HG03135 (cell line): ENCODE measurements around the gene INSL3.

Source experiments
- ATAC-seq: cut with Tn5 transposase; IDR thresholded peaks from one replicate; pipeline ENCODE4 v1.9.1; 2021; ENCODE audit warnings: mild to moderate bottlenecking, moderate library complexity; ENCODE audit not compliant: unreplicated experiment

Gene INSL3

DNA sequence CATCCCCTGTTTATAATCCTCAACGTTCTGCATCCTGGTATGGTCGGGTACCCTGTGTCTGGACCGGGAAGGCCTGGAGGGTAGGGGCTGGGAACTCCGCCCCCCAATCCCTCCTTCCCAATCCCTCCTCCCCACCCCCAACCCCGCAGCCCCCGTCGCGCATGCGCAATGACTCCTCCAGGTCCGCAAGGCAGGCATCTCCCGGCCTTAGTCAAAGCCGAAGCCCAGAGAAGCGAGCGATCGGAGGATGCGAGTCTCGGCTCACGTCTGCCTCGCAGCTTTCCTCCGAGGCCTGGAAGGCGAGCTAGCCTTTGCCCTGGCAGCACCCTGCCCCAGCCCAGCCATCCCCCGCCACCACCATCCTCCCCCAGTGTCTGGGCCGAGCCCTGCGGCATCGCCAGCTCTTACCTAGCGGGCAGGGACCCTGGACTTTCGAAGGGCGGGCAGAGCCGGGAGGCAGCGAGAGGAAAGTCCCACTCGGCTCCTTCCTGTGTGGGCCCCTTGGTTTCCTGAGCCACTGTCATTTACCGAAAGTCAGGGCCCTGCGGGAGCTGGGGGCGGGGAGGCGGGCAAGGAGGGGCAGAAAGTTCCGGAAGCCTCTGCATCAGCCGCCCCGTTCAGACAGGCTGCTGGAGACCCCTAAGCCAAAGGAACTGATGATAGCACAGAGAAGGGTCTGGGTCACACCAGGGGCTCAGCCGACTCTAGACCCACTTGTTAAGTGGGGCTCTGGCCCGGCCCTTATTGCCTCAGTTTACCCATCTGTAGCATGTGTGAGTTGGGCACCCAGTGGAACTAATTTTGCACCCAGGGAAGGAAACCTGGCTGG, 26.4 kb upstream of the INSL3 start, which contains the start of gene JAK3:
JAK3 (minus strand) TSS at position 445 of the 829 bp plus-strand sequence. CDS start 3,565 bp downstream, outside the sequence.
- ATAC-seq, result peak; percentile 56

- no peak for ATAC-seq
Observed at GRCh38 chr19:17846146-17846545, 24.8 kb upstream of the INSL3 start.

GRCh38 chr19:17843908-17844490, 22.7 kb upstream of the INSL3 start:
- ATAC-seq, result no peak

- ATAC-seq, result no peak
Observed at GRCh38 chr19:17843292-17843827, 22.0 kb upstream of the INSL3 start.

DNA sequence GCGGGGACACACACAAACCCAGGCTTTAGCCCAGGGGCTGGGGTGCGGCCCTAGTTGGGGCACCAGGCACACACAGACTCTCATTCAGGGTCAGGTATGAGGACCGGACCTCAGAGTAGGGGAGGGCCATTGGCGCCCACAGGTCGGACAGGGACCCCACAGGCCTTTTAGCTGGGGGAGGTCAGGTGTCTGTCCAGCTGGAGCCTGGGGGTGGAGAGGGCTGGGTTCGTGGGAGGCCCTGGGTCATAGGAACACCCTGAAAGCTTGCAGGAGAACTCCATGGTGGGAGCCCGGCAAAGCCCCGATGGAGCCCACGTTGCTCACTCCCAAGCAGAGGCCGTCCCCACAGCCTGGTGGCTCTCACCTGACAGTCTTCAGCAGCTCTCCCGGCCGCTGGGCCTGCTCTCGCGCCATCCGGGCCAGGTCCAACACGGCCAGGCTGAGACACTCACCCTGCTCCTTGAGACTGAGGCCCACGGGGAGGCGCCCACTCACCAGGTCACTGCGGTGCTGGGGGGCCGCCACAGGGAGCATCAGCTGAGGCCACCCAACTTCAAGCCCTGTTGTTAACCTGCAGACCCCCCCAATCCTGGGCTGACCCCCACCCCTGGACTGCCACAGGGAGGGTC, 21.5 kb upstream of the INSL3 start:
- ATAC-seq, result no peak

DNA sequence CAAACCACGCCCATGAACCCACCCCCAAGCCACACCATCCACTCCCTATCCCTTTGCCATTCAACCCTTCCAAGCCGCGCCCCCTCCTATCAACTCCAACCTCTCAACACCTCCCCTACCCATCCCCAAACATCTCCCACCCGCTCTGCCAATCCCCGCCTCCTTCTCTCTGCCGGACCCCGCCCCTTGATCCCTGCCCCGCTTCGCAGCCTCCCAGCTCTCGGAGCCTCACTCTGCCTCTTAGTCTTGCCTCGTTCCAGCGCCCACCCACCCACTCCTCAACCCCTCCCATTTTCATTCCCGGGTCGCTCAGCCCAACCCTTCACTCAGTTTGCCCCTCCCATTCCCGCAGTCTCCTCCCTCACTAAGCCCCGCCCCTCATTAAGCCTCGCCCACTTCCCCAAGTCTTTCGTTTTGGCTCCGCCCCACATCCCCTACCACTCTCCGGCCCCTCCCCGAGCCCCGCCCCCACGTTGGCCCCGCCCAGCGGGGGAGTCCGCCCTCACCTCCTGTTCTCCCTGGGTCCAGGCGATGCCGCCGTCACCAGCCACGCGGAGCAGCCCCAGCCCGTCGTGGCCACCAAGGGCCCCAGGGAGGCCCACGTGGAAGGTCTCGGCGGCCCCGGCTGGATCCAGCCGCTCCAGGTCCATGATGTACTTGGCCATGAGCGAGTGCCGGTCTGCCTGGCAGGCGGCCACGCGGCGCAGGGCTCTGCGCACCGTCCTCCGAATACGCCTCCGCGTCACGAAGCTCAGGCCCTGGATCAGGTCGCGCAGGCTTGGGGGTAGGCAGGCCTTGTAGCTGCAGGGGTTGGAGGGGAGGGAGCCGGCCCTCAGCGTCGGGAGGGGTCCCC, 20.7 kb upstream of the INSL3 start:
- ATAC-seq, result no peak

DNA sequence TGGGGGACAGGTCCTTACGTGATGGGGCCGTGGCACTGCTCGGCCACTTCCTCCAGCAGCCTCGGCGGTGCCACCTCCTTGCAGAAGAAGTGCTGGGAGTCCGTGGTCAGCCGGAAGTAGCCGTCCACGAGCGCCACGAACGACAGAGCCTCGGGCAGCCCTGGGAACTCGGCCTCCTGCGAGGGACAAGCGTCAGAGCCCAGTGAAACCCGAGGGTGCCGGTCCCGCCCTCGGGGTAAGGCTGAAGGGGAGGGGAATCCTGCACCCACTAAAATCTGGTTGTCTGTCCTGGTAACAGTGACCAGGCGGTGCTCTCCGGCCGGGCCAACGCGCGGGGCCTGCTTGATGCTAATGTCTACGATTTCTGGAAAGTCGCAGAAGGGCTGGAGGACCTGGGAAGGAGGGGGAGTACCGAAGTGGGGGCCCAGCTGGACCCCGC, 20.1 kb upstream of the INSL3 start:
- no peak for ATAC-seq

DNA sequence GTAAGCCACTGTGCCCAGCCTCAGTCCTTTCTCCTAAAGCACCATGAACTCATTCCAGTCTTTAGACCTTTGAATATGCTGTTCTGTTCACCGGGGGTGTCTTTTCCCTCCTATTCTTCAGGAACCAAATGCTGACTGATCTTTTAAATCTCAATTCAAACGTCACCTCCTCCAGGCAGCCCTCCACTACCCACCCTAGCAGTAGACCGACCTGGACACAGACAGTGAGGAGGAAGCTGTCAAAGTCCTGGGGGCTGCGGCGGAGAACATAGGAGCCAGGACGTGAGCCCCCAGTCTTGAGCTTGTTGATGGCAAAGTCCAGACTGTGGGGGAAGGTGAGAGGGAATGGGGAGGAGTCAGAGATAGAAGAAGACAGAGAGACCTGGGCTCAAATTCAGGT, 18.7 kb upstream of the INSL3 start:
- ATAC-seq, result no peak

- no peak for ATAC-seq
Observed at GRCh38 chr19:17837972-17838371, 16.7 kb upstream of the INSL3 start.

DNA sequence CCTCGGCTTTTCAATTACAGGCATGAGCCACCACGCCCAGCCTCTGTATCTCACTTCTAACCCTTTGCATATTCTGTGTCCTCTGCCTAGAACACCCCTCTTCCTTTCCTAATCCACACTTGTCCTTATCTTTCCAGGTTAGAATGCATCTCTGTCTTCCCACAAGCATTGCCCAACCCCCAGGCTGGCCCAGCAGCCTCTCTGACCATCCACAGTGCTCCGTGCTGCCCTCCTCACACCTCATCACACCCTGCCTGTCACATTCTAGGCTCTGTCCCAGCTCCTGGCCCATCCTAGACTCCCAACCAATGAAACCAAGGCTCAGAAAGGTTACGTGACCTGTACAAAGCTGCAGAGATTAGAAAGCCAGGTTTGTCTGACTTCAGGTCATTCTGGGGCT, 15.2 kb upstream of the INSL3 start:
- no peak for ATAC-seq

DNA sequence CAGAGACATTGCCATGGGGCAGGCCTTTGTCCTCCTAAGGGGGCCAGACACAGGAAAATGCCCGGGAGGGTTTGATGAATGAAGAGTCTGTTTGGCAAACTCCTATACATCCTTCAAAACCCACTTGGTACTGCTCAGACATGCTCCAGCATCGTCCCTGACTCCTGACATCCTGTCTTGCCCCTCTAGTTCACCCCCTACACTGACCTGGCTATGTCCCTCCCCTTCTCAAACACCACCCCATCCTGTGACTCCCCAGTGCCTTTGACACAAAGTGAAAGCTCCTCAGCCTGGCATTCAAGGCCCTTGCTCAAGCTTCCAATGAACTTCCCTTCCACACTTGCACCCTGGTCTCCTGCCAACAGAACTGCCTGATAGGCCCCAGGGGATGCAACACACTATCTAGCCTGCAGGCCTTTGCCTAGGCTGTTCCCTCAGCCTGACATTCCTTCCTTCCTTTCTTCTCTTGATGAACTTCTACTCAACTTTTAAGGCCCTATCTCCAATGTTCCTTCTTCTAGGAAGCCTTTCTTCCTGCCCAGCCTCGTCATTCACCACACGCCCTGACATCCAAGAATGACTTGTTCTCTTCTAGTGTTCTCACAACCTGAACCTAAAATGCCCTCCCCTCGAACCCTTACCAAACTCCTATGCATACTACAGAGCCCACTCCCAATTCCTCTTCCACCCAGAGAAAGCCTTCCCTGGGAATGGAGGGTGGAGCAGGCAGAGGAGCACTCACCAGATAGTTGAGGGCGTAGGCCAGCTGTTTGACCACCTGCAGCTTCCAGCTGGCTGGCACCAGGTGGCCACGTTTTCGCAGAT, 14.1 kb upstream of the INSL3 start:
- ATAC-seq, result no peak

- ATAC-seq, result no peak
Observed at GRCh38 chr19:17834350-17835181, 13.2 kb upstream of the INSL3 start.

DNA sequence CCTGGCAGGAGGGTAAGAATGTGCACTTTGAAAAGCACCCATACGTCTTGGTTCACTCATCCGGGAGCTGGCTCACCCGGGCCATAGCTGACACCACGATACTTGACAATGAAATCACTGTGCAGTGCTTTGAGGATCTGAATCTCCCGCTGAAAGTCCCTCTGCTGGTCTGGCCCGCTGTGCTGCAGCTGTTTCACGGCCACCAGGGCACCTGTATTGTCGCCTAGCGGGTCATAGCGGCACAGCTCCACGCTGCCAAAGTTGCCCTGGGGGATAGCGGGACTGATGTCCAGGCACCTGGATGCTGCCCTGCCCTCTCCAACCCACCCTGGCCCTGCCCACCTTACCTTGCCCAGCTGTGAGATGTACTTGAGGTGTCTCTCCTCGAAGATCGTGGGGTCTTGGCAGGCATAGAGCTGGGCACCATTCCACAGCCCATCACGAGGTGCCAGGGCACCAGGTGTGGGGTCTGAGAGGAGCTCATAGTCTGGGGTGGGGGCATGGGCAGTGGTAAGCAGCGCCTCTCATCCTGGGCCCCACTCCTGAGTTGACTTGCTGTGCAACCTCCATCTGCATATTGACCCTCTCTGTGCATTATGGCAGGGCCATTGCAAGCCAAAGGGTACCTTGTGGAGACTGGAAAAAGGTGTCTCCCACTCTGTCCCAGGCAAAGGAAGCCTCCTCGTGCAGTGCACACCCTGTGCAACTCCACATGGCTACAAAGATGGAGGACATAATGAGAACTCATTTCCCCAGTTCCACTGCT, 11.3 kb upstream of the INSL3 start:
- ATAC-seq, result no peak

- no peak for ATAC-seq
Observed at GRCh38 chr19:17831419-17831888, 10.1 kb upstream of the INSL3 start.

DNA sequence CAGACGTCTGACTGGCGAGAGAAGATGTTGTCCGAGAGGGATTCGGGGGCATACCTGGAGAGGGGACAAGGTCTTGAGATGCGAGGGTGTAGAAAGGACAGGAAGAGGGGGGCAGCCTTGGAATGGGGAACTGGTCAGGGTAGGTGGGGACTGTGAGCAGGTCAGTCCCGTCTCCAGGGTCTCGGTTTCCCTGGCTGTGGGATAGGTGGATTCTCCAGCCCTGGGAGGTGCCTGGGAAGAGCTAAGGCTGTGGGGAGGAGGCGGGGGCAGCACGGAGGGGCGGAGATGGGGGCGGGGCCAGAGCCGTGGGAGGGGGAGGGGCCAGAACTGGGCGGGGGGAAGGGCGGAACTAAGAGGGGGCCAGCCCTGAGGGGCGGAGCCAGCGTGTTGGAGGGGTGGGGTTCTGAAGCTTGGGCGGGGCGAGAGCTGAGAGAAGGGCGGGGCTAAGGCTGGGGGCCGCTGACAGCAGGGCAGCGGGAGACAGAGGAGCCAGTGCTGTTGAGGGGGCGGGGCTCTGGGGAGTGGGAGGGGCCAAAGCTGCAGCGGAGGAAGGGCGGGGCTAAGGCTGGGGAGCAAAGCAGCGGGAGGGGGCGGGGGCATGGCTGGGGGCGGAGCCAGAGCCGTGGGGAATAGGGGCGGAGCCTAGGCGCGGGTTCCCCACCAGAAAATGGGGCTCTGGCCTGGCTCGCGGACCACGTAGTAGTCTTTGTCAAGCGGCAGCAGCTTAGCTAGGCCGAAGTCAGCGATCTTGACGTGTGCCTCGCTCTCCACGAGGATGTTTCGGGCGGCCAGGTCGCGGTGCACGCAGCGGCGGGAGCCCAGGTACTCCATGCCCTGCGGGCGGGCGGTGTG, 9.5 kb upstream of the INSL3 start:
- ATAC-seq, result no peak

DNA sequence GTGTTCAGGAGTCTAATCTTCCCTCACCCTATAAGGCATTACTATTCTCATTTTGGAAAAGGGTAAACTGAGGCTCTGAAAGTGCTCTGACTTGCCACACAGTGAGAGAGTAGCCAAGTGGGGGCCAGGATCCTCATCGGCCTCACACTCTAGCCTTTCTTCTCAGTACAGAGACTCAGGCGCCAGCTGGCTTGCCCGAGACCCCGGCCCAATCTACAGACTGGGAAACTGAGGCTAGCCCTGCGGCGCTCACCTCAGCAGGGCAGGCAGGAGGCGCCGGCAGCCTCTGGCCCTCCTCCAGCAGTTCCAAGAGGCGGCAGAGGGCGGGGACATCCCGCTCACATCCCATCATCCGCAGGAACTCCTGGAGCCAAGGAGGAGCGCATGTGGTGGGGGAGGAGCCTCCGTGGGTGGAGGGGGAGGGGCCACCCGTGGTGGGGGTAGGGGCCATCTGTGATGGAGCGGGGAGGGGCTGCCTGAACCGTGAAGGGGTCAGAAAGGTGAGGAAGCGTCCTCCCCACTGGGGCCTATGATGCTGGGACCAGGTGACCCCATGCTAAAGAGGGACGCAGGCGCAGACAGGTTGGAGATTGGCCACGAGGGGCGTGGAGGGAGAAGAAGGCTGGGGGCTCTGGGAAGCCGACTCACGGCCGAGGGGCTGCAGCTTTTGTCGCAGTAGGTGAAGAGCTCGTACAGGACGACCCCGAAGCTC, 8.7 kb upstream of the INSL3 start:
- no peak for ATAC-seq
